ENCODE data around the gene C6.

The C6 gene

GRCh38 chr5:41094871-41095270, 118.5 kb downstream of the C6 start:
- DNase-seq (ENCODE audit: low read depth): peak; percentile 7

GRCh38 chr5:41093803-41094202, 119.5 kb downstream of the C6 start:
- H3K4me3 ChIP-seq (ENCODE audit: low read depth, low read length): no peak overlapping the region
- no peak for TF ChIP-seq CTCF (IDR thresholded peaks at IDR 0.05; ENCODE audit: insufficient read depth, low read depth, low read length, missing control alignments)
- no peak for DNase-seq (ENCODE audit: low read depth)

More at GRCh38 chr5:41094871-41095270, 118.5 kb downstream of the C6 start:
- no peak overlapping the region for H3K4me3 ChIP-seq (ENCODE audit: low read depth, low read length)
- TF ChIP-seq CTCF (IDR thresholded peaks at IDR 0.05; ENCODE audit: insufficient read depth, low read depth, low read length, missing control alignments): no peak

All from GM12865 (cell line).